ENCODE data around the gene CRLF1. TPM values are rescaled to one million over a fixed set of nuclear protein-coding genes. Genes with fewer than 3 reads are reported as not detected.
A peak's percentile ranks its signal among the peaks of the same experiment; 100 is the strongest.

Gene CRLF1
- total RNA-seq, 1 donor from 2014 or later = 6.0 TPM

DNA sequence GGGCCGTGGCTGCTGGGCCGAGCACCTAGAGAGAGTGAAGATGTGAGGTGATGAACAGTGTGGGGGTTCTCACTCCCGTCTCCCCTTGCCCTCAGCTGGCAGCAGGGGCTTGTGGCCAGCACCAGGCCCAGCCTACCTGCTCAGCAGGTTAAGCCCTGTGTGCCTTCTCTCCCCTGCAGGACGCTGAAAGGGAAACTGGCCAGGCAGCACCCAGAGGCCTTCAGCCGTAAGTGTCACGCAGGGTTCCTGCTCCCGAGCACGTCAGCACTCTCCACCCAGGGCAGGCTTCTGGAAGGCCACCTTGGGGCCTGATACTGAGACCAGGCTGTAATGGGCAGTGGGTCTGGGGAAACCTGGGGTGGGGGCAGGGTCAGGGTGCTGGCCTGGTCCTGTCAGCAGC, 39.6 kb downstream of the CRLF1 start:
- Mint-ChIP-seq H3K4me3 (ENCODE audit: low read depth) (no peak overlapping the region), H3K4me1 (ENCODE audit: low read depth) (peaks cover 4% of the 10 kb centered on the region), H3K27me3 (no peaks in the 10 kb centered on the region), H3K36me3 (ENCODE audit: insufficient read depth) (peaks cover 10% of the 10 kb centered on the region), H3K27ac (no peak overlapping the region), H3K9me3 (ENCODE audit: low read depth) (no peaks in the 10 kb centered on the region)
- no peak for DNase-seq (ENCODE audit: low spot score, unreplicated experiment)
- TF ChIP-seq, protein P1, sequence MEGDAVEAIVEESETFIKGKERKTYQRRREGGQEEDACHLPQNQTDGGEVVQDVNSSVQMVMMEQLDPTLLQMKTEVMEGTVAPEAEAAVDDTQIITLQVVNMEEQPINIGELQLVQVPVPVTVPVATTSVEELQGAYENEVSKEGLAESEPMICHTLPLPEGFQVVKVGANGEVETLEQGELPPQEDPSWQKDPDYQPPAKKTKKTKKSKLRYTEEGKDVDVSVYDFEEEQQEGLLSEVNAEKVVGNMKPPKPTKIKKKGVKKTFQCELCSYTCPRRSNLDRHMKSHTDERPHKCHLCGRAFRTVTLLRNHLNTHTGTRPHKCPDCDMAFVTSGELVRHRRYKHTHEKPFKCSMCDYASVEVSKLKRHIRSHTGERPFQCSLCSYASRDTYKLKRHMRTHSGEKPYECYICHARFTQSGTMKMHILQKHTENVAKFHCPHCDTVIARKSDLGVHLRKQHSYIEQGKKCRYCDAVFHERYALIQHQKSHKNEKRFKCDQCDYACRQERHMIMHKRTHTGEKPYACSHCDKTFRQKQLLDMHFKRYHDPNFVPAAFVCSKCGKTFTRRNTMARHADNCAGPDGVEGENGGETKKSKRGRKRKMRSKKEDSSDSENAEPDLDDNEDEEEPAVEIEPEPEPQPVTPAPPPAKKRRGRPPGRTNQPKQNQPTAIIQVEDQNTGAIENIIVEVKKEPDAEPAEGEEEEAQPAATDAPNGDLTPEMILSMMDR (IDR thresholded peaks at IDR 0.05; ENCODE audit: unreplicated experiment) = no peak

DNA sequence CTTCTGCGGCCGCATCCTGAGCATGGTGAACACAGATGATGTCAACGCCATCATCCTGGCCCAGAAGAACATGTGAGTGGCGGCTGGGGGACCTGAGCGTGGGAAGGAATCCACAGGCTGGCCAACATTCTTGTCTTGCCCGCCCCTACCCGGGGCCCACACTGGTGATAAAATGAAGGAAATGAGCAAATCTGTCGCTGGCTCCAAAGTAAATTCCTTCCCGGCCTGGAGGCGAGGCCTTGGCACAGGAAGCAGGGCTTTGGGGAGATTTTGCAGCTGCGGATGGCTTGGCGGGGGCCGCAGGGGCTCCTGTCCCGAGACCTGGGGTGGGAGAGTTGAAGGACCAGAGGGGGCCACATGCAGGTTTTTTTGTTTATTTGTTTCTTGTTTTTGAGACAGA, 44.5 kb downstream of the CRLF1 start:
- H3K4me1 Mint-ChIP-seq (ENCODE audit: low read depth) = peaks cover 5% of the 10 kb centered on the region
- no peaks in the 10 kb centered on the region for H3K27me3 Mint-ChIP-seq
- peaks cover 6% of the 10 kb centered on the region for H3K36me3 Mint-ChIP-seq (ENCODE audit: insufficient read depth)
- H3K9me3 Mint-ChIP-seq (ENCODE audit: low read depth) = no peaks in the 10 kb centered on the region
- no peak for DNase-seq (ENCODE audit: low spot score, unreplicated experiment)
- no peak overlapping the region for H3K4me3 Mint-ChIP-seq (ENCODE audit: low read depth)
- TF ChIP-seq, protein P1 (IDR thresholded peaks at IDR 0.05; ENCODE audit: unreplicated experiment) = no peak
- H3K27ac Mint-ChIP-seq = no peak overlapping the region

DNA sequence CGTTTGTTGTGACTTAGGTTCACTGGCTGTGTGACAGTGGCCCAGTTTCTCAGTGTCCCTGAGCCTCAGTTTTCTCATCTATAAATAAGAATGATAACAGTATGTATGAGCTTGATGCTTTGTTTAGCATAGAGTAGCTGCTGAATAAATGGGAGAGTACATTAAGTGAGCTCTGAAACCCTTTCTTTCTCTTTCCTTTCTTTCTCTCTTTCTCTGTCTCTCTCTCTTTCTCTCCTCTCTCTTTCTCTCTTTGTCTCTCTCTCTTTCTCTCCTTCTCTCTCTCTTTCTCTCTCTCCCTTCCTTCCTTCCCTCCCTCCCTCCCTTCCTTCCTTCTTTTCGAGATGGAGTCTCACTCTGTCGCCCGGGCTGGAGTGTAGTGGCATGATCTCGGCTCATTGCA, 46.9 kb downstream of the CRLF1 start:
- Mint-ChIP-seq H3K27ac (no peak overlapping the region), H3K4me3 (ENCODE audit: low read depth) (no peak overlapping the region), H3K9me3 (ENCODE audit: low read depth) (no peaks in the 10 kb centered on the region), H3K27me3 (no peaks in the 10 kb centered on the region), H3K4me1 (ENCODE audit: low read depth) (peaks cover 5% of the 10 kb centered on the region), H3K36me3 (ENCODE audit: insufficient read depth) (peaks cover 2% of the 10 kb centered on the region)
- no peak for DNase-seq (ENCODE audit: low spot score, unreplicated experiment)
- TF ChIP-seq, protein P1 (IDR thresholded peaks at IDR 0.05; ENCODE audit: unreplicated experiment) = no peak

DNA sequence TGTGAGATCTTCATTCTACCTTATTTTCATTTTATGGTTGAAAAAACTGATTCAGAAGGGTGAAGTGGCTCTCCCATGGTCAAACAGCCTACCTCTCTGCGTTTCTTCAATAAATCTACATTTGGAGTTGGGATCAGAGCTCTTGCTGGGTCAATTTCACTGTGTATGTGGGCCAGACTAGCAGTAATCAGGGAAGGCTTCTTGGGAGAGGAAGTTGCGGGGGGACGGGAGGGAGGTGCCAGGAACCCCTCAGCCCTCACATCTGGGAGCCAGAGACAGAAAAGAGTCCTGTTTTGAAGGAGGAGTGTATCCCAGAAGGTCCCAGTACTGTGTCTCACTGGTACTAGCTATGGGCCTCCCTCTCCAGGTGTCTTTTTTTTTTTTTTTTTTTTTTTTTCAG, 48.0 kb downstream of the CRLF1 start:
- H3K27me3 Mint-ChIP-seq = no peaks in the 10 kb centered on the region
- peak overlapping the region; percentile 84 for H3K4me3 Mint-ChIP-seq (ENCODE audit: low read depth)
- no peak for DNase-seq (ENCODE audit: low spot score, unreplicated experiment)
- no peaks in the 10 kb centered on the region for H3K36me3 Mint-ChIP-seq (ENCODE audit: insufficient read depth)
- H3K27ac Mint-ChIP-seq = peak overlapping the region; percentile 73
- peaks cover 5% of the 10 kb centered on the region for H3K4me1 Mint-ChIP-seq (ENCODE audit: low read depth)
- H3K9me3 Mint-ChIP-seq (ENCODE audit: low read depth) = no peaks in the 10 kb centered on the region
- TF ChIP-seq, protein P1 (IDR thresholded peaks at IDR 0.05; ENCODE audit: unreplicated experiment) = no peak

DNA sequence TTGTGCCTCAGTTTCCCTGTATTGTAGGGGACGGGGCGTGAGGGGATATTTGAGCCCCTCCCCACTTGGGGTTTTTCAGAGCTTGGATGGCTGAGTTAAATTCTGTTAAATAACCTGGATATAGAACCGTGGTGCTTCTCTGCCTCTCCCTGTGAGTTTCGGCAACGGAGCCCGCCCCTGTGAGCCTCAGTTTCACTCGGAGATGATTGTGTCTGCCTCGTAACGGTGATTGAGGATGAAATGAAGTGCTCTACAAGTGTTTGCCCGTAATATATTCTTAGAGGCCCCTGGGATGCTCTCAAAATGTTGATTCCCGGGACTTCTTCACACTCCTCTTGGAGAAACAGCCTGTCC, 48.4 kb downstream of the CRLF1 start:
- no peaks in the 10 kb centered on the region for H3K27me3 Mint-ChIP-seq
- H3K36me3 Mint-ChIP-seq (ENCODE audit: insufficient read depth) = no peaks in the 10 kb centered on the region
- no peaks in the 10 kb centered on the region for H3K9me3 Mint-ChIP-seq (ENCODE audit: low read depth)

More for the DNA sequence above, 48.4 kb downstream of the CRLF1 start:
- DNase-seq (ENCODE audit: low spot score, unreplicated experiment) = no peak
- Mint-ChIP-seq H3K27ac (peak overlapping the region; percentile 73), H3K4me1 (ENCODE audit: low read depth) (peaks cover 5% of the 10 kb centered on the region), H3K4me3 (ENCODE audit: low read depth) (peak overlapping the region; percentile 84)
- TF ChIP-seq, protein P1 (IDR thresholded peaks at IDR 0.05; ENCODE audit: unreplicated experiment) = no peak
